T-cell (primary cell): ENCODE measurements around the gene ITPK1. TPM values are rescaled to one million over a fixed set of nuclear protein-coding genes. Genes with fewer than 3 reads are reported as not detected.
A peak's percentile ranks its signal among the peaks of the same experiment; 100 is the strongest.

Source experiments
- ATAC-seq, 4 experiments: fragments of 200-7000 bp in 3 of 4; fragments of 150-1000 bp in 1 of 4; cut with Tn5 transposase; replicated peaks in 1 of 4; 1 replicate in 3 of 4; 2 replicates in 1 of 4; pipeline ENCODE4 v1.10.0; 2021; ENCODE audit warnings: moderate library complexity in 3 of 4, mild to moderate bottlenecking in 2 of 4, moderate number of reproducible peaks in 1 of 4
- CTCF ChIA-PET, 2 donors: fragments of 300-600 bp; sonication (Branson Sonifier 250); formaldehyde crosslinking; loops; one replicate each; lab custom pipeline; 2022; ENCODE audit warnings: antibody characterized with exemption in 2 of 2; lab: Charles Lee
- POLR2A ChIA-PET, 2 donors: fragments of 300-600 bp; sonication (Branson Sonifier 250); formaldehyde crosslinking; loops; one replicate each; lab custom pipeline; 2022; ENCODE audit warnings: antibody characterized with exemption in 2 of 2; lab: Charles Lee
- DNase-seq, 35 experiments: peaks; one replicate each; pipeline versions ENCODE4 v3.0.0 to v3.0.0-alpha.2; 2013 to 2023
- H3K27ac ChIP-seq: one replicate; pipeline ENCODE4 v1.5.1; 2013; ENCODE audit warnings: low read length
- H3K27me3 ChIP-seq, 2 experiments: replicated peaks in 1 of 2; 1 replicate in 1 of 2; 2 replicates in 1 of 2; pipeline versions ENCODE4 v1.6.1 to v1.7.0; 2013; ENCODE audit warnings: low read length in 1 of 2, mixed read lengths in 1 of 2; ENCODE audit not compliant: control insufficient read depth in 2 of 2, insufficient read depth in 2 of 2; ENCODE audit errors: extremely low read depth in 1 of 2
- H3K36me3 ChIP-seq, 2 donors: 1 replicate in 1 of 2; 2 replicates in 1 of 2; pipeline versions ENCODE4 v1.6.1 to v1.7.0; 2013; ENCODE audit warnings: low read length in 1 of 2; ENCODE audit not compliant: control insufficient read depth in 2 of 2, insufficient read depth in 1 of 2; ENCODE audit errors: extremely low read depth in 1 of 2
- H3K4me1 ChIP-seq, 2 experiments: 1 replicate in 1 of 2; 2 replicates in 1 of 2; pipeline versions ENCODE4 v1.6.1 to v1.7.0; 2013; ENCODE audit warnings: low read length in 2 of 2, mixed read lengths in 1 of 2; ENCODE audit not compliant: insufficient read depth in 2 of 2, control insufficient read depth in 1 of 2; ENCODE audit errors: extremely low read depth in 1 of 2
- H3K4me3 ChIP-seq, 2 donors: 1 replicate in 1 of 2; 2 replicates in 1 of 2; pipeline versions ENCODE4 v1.5.1 to v1.7.0; 2013; ENCODE audit warnings: mild to moderate bottlenecking in 2 of 2, low read length in 1 of 2, moderate library complexity in 1 of 2; ENCODE audit not compliant: control insufficient read depth in 1 of 2; ENCODE audit errors: extremely low read depth in 1 of 2
- H3K9me3 ChIP-seq: 2 replicates; pipeline ENCODE4 v1.7.0; 2013
- H3K27ac Mint-ChIP-seq, 2 donors: one replicate each; pipeline ENCODE4 v1.8.0; 2020 to 2021; ENCODE audit warnings: mild to moderate bottlenecking in 2 of 2, mixed read lengths in 2 of 2
- H3K27me3 Mint-ChIP-seq, 2 donors: one replicate each; pipeline ENCODE4 v1.8.0; 2021 to 2022; ENCODE audit warnings: mixed read lengths in 2 of 2
- H3K36me3 Mint-ChIP-seq: one replicate; pipeline ENCODE4 v1.8.0; 2021; ENCODE audit warnings: mixed read lengths
- H3K4me1 Mint-ChIP-seq, 3 donors: one replicate each; pipeline ENCODE4 v1.8.0; 2020 to 2022; ENCODE audit warnings: mixed read lengths in 3 of 3, mild to moderate bottlenecking in 1 of 3
- H3K4me3 Mint-ChIP-seq, 3 donors: one replicate each; pipeline ENCODE4 v1.8.0; 2020 to 2022; ENCODE audit warnings: mild to moderate bottlenecking in 3 of 3, mixed read lengths in 3 of 3, moderate library complexity in 3 of 3
- H3K9me3 Mint-ChIP-seq, 3 donors: one replicate each; pipeline ENCODE4 v1.8.0; 2020 to 2022; ENCODE audit warnings: mixed read lengths in 3 of 3
- WGBS: methylation state at CpG from one replicate; pipeline ENCODE4 v1.1.5; 2013; ENCODE audit warnings: missing lambda C conversion rate; ENCODE audit not compliant: insufficient coverage; 5-methylcytosine and 5-hydroxymethylcytosine counted together
- total RNA-seq, 35 experiments: library from RNA in 6 of 35; stranded (reverse) in 6 of 35; fragments of 120-200 nt in 1 of 35; gene quantifications; one replicate each; pipeline versions ENCODE4 v1.2.1 to v1.2.4 and lab custom pipeline; 2013 to 2026

The ITPK1 gene
- total RNA-seq, 5 donors from 2014 or later (not counting 1 experiment from before 2014, with no cell fraction given): 28.0 to 43.0 (median 39.5) TPM

- 92% methylated on average over 4 of the region's 6 CpGs for WGBS
- Mint-ChIP-seq H3K27me3 (no peaks in the 10 kb centered on the region), H3K9me3 (no peaks in the 10 kb centered on the region), H3K36me3 (no peaks in the 10 kb centered on the region), H3K4me1 (peaks cover 48 to 51% (median 48%) of the 10 kb centered on the region in 3 donors), H3K4me3 (no peak overlapping the region), H3K27ac (peak overlapping the region; percentile 5 to 57)
- CTCF ChIA-PET: interaction anchor here (0.5 to 1.3 kb wide), 3 partner anchors 14 to 1143 kb away, joined by 3 read pairs; no protein-coding TSS in a partner anchor
- POLR2A ChIA-PET: no interaction called here
- no peaks in the 10 kb centered on the region for H3K9me3 ChIP-seq
- H3K27me3 ChIP-seq: no peaks in the 10 kb centered on the region
- H3K4me3 ChIP-seq: no peak overlapping the region
- no peak for ATAC-seq
- no peaks in the 10 kb centered on the region for H3K36me3 ChIP-seq
- H3K27ac ChIP-seq: no peak overlapping the region
- no peak for DNase-seq
- H3K4me1 ChIP-seq: peaks cover 9 to 62% of the 10 kb centered on the region in 2 experiments
Observed at GRCh38 chr14:93037351-93037750, 78.4 kb downstream of the ITPK1 start.

GRCh38 chr14:93036652-93037345, 78.9 kb downstream of the ITPK1 start:
- Mint-ChIP-seq H3K4me3 (no peak overlapping the region), H3K36me3 (no peaks in the 10 kb centered on the region), H3K27me3 (no peaks in the 10 kb centered on the region), H3K9me3 (no peaks in the 10 kb centered on the region), H3K27ac (peak overlapping the region in 1 of 2 donors; percentile 57), H3K4me1 (peaks cover 42 to 46% (median 45%) of the 10 kb centered on the region in 3 donors)
- H3K36me3 ChIP-seq: no peaks in the 10 kb centered on the region
- H3K4me3 ChIP-seq: no peak overlapping the region
- peak overlapping the region; percentile 23 for H3K27ac ChIP-seq
- no peak for DNase-seq
- H3K4me1 ChIP-seq: peaks cover 9 to 59% of the 10 kb centered on the region in 2 experiments
- POLR2A ChIA-PET: no interaction called here
- WGBS: 88% methylated on average over 5 of the region's 12 CpGs
- H3K27me3 ChIP-seq: no peaks in the 10 kb centered on the region
- no peak for ATAC-seq
- CTCF ChIA-PET: interaction anchor here (0.5 to 1.3 kb wide), 2 partner anchors 77 to 1143 kb away, joined by 3 read pairs; no protein-coding TSS in a partner anchor
- H3K9me3 ChIP-seq: no peaks in the 10 kb centered on the region

- Histone ChIP-seq H3K4me3 (no peak overlapping the region), H3K27ac (peak overlapping the region; percentile 23), H3K36me3 (no peaks in the 10 kb centered on the region), H3K9me3 (no peaks in the 10 kb centered on the region), H3K4me1 (peaks cover 9 to 52% of the 10 kb centered on the region in 2 experiments), H3K27me3 (no peaks in the 10 kb centered on the region)
- 91% methylated on average over 20 of the region's 22 CpGs for WGBS
- Mint-ChIP-seq H3K27ac (no peak overlapping the region), H3K36me3 (no peaks in the 10 kb centered on the region), H3K9me3 (no peaks in the 10 kb centered on the region), H3K27me3 (no peaks in the 10 kb centered on the region), H3K4me1 (peaks cover 35 to 42% (median 40%) of the 10 kb centered on the region in 3 donors), H3K4me3 (no peak overlapping the region)
- peak in 16 of 35 experiments; percentile 6 to 50 (median 14) for DNase-seq
- ChIA-PET POLR2A (no interaction called here), CTCF (no interaction called here)
- no peak for ATAC-seq
Observed at GRCh38 chr14:93035917-93036651, 79.6 kb downstream of the ITPK1 start.

DNA sequence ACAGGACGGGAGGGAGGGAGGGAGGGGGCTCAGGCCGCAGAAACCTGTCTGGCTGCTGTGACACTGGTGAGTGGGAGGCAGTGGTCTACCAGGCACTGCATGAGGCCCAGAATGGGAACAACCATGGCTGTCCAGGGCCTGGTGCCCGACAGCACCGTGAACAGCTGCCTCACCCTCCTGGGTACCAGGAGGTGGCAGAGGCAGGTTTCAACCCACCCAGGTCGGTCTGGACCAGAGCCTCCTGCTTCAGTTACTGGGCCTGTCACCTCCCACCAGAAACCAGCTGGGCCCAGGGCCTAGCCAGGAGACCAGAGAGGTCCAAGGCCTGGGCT, 80.2 kb downstream of the ITPK1 start:
- no peak overlapping the region for H3K27ac Mint-ChIP-seq
- ATAC-seq: no peak
- 80% methylated on average over 4 of the region's 5 CpGs for WGBS
- H3K4me1 Mint-ChIP-seq: peaks cover 30 to 37% (median 34%) of the 10 kb centered on the region in 3 donors
- peaks cover 9 to 46% of the 10 kb centered on the region in 2 experiments for H3K4me1 ChIP-seq
- no peaks in the 10 kb centered on the region for H3K9me3 ChIP-seq
- no peaks in the 10 kb centered on the region for H3K36me3 ChIP-seq
- no peaks in the 10 kb centered on the region for H3K36me3 Mint-ChIP-seq
- no peaks in the 10 kb centered on the region for H3K27me3 ChIP-seq
- H3K27me3 Mint-ChIP-seq: no peaks in the 10 kb centered on the region
- ChIA-PET POLR2A (no interaction called here), CTCF (no interaction called here)
- no peak overlapping the region for H3K4me3 Mint-ChIP-seq
- no peak overlapping the region for H3K27ac ChIP-seq
- H3K9me3 Mint-ChIP-seq: no peaks in the 10 kb centered on the region
- DNase-seq: no peak
- H3K4me3 ChIP-seq: no peak overlapping the region

DNA sequence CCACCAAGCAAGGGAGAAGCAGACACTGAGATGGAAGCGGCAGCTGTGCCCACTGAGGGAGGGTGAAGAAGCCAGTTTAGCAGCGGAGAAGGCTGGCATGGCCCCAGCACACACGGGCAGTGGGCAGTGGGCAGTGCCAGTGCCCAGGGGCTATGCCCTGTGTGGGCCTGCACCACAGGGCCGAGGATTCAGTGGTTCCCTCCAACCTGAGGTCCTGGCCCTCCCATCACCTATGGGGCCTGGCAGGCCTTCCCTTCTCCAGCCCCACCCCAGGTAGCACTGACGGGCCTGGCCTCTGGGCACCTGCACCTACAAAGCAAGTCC, 81.1 kb downstream of the ITPK1 start:
- H3K4me3 ChIP-seq: no peak overlapping the region
- no peaks in the 10 kb centered on the region for H3K9me3 Mint-ChIP-seq
- H3K27me3 ChIP-seq: no peaks in the 10 kb centered on the region
- no peaks in the 10 kb centered on the region for H3K27me3 Mint-ChIP-seq
- WGBS: 79% methylated on average over 3 of the region's 5 CpGs
- DNase-seq: no peak
- peaks cover 3% of the 10 kb centered on the region for H3K36me3 Mint-ChIP-seq
- ChIA-PET POLR2A (no interaction called here), CTCF (interaction anchor here (0.5 to 1.5 kb wide), 3 partner anchors 79 to 144 kb away, joined by 3 to 7 read pairs (median 3); no protein-coding TSS in a partner anchor)
- H3K27ac ChIP-seq: peak overlapping the region; percentile 35
- H3K4me3 Mint-ChIP-seq: peak overlapping the region in 1 of 3 donors; percentile 71
- H3K27ac Mint-ChIP-seq: peak overlapping the region; percentile 70 to 81
- H3K9me3 ChIP-seq: no peaks in the 10 kb centered on the region
- H3K4me1 Mint-ChIP-seq: peaks cover 28 to 36% (median 29%) of the 10 kb centered on the region in 3 donors
- H3K36me3 ChIP-seq: no peaks in the 10 kb centered on the region
- ATAC-seq: no peak
- peaks cover 9 to 38% of the 10 kb centered on the region in 2 experiments for H3K4me1 ChIP-seq

DNA sequence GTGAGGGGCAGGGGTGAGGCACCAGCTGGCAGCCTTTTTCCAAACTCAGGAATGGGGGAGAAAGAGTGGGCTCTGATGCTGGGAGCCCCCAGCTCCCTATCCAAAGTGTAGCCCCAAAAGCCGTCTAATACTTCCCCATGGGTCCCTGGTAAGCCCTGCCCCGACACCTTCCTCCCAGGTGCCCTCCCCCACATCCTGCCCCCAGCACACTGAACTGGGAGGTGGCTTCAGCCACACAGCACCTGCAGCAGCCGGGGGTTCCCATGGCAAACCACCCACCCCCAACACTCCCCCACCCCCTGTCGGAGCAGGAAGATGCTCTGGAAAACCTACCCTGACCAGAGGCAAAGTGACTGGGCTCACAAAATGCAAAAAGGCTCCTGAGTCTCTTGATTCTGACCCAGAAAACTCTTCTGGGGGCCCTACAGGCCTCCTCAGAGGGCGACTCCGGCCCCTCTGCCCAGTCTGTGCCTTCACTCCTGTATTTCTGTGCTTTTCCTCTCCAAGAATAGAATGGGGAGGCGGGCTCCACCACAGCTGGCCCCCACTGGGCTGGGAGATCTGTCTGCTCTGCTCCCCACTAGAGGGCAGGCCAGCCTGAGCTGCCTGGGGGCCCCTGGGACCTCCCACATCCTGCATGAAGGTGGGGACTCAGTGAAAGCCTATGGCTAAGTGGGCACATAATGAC, 81.6 kb downstream of the ITPK1 start:
- peak overlapping the region; percentile 70 to 81 for H3K27ac Mint-ChIP-seq
- CTCF ChIA-PET: interaction anchor here (0.5 to 1.5 kb wide), 4 partner anchors 69 to 145 kb away, joined by 3 to 7 read pairs (median 3); no protein-coding TSS in a partner anchor
- no peaks in the 10 kb centered on the region for H3K27me3 Mint-ChIP-seq
- Histone ChIP-seq H3K27ac (peak overlapping the region; percentile 35), H3K27me3 (no peaks in the 10 kb centered on the region), H3K36me3 (no peaks in the 10 kb centered on the region), H3K4me1 (peaks cover 9 to 37% of the 10 kb centered on the region in 2 experiments), H3K9me3 (no peaks in the 10 kb centered on the region), H3K4me3 (no peak overlapping the region)
- DNase-seq (peak; percentile 23 to 65 (median 45)), ATAC-seq (peak; percentile 82 to 94 (median 88))
- 0% methylated on average over 3 of the region's 7 CpGs for WGBS
- H3K4me1 Mint-ChIP-seq: peaks cover 28 to 34% (median 28%) of the 10 kb centered on the region in 3 donors
- POLR2A ChIA-PET: no interaction called here
- peak overlapping the region in 2 of 3 donors; percentile 6 to 71 for H3K4me3 Mint-ChIP-seq
- no peaks in the 10 kb centered on the region for H3K9me3 Mint-ChIP-seq
- H3K36me3 Mint-ChIP-seq: peaks cover 3% of the 10 kb centered on the region
